GM13976 (cell line): ENCODE measurements around the gene LTBP2.

ENCODE experiments used
- DNase-seq: peaks from one replicate; pipeline ENCODE4 v3.0.0; 2012; ENCODE audit warnings: low spot score
- CTCF ChIP-seq: IDR thresholded peaks from 2 replicates; pipeline ENCODE4 v1.5.1; 2012; ENCODE audit warnings: borderline replicate concordance, mild to moderate bottlenecking; ENCODE audit not compliant: insufficient read depth; ENCODE audit errors: extremely low read depth, missing control alignments, control extremely low read depth
- in situ Hi-C: fragments of 300-500 bp; cut with MboI; formaldehyde crosslinking; loops from one replicate; pipeline ENCODE4 v1.12.0; 2022; ENCODE audit warnings: low sequenced_read_pairs, mixed read lengths, inconsistent platforms; ENCODE audit not compliant: unreplicated experiment

The LTBP2 gene

GRCh38 chr14:74575936-74576335 lies 36.1 kb downstream of the LTBP2 start:
- in situ Hi-C loops = no loop called here
- TF ChIP-seq CTCF = no peak
- DNase-seq = no peak

- in situ Hi-C loops = no loop called here
- DNase-seq = no peak
- no peak for TF ChIP-seq CTCF
These were observed 36.5 kb downstream of the LTBP2 start for GRCh38 chr14:74575507-74575906.

- no peak for TF ChIP-seq CTCF
- no peak for DNase-seq
- in situ Hi-C loops = no loop called here
These were observed 37.3 kb downstream of the LTBP2 start for GRCh38 chr14:74574706-74575105.

- in situ Hi-C loops = no loop called here
- no peak for DNase-seq
- no peak for TF ChIP-seq CTCF
These were observed 38.0 kb downstream of the LTBP2 start for GRCh38 chr14:74574090-74574433.

GRCh38 chr14:74573421-74574089 lies 38.5 kb downstream of the LTBP2 start:
- DNase-seq = no peak
- in situ Hi-C loops = no loop called here
- no peak for TF ChIP-seq CTCF

- no peak for DNase-seq
- TF ChIP-seq CTCF = no peak
These were observed 39.2 kb downstream of the LTBP2 start for GRCh38 chr14:74572726-74573301.

More at GRCh38 chr14:74572726-74573301, 39.2 kb downstream of the LTBP2 start:
- in situ Hi-C loops = no loop called here
